Measurements from ENCODE around the gene POU2F1. TPM values are rescaled to one million over a fixed set of nuclear protein-coding genes. Genes with fewer than 3 reads are reported as not detected.

Gene POU2F1
- polyA plus RNA-seq, 1 donor from 2014 or later: 10.9 TPM

DNA sequence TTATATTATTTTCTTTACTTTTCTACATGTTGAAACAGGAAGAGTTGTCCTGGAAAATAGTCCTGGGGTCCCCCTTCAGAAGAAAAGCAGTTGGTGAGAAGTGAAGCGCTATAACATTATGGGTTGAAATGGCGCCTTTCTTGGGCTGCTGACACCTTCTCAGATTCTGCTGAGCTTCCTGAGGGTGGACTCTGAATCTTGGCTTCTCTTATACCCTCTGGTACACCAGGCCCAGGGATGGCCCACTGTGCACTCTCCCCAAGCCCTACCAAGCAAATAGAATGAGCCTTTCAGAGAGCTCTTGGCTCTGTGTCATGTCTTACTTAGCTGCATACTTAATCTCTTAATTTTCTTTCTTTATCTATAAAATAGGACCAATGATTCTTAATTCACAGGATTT is 255.4 kb downstream of the POU2F1 start:
- no peaks in the 10 kb centered on the region for H3K9me3 ChIP-seq (ENCODE audit: low read length)
- H3K9me2 ChIP-seq (ENCODE audit: insufficient read depth, low read length): no peaks in the 10 kb centered on the region
- no peak overlapping the region for H3K27ac ChIP-seq (ENCODE audit: low read length)
- no peak overlapping the region for H3K9ac ChIP-seq (ENCODE audit: low read length)
- no peak for TF ChIP-seq POLR2AphosphoS5 (IDR thresholded peaks at IDR 0.05)
- no peak for TF ChIP-seq MXI1 (conservative IDR thresholded peaks at IDR 0.05; ENCODE audit: poor library complexity, severe bottlenecking)
- no peak for TF ChIP-seq TAF1 (IDR thresholded peaks at IDR 0.05; ENCODE audit: low read depth)
- no peak for TF ChIP-seq SMC3 (conservative IDR thresholded peaks at IDR 0.05; ENCODE audit: poor library complexity)
- no peak for TF ChIP-seq RAD21 (conservative IDR thresholded peaks at IDR 0.05)
- TF ChIP-seq, protein P1, sequence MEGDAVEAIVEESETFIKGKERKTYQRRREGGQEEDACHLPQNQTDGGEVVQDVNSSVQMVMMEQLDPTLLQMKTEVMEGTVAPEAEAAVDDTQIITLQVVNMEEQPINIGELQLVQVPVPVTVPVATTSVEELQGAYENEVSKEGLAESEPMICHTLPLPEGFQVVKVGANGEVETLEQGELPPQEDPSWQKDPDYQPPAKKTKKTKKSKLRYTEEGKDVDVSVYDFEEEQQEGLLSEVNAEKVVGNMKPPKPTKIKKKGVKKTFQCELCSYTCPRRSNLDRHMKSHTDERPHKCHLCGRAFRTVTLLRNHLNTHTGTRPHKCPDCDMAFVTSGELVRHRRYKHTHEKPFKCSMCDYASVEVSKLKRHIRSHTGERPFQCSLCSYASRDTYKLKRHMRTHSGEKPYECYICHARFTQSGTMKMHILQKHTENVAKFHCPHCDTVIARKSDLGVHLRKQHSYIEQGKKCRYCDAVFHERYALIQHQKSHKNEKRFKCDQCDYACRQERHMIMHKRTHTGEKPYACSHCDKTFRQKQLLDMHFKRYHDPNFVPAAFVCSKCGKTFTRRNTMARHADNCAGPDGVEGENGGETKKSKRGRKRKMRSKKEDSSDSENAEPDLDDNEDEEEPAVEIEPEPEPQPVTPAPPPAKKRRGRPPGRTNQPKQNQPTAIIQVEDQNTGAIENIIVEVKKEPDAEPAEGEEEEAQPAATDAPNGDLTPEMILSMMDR (IDR thresholded peaks at IDR 0.05; ENCODE audit: poor library complexity, severe bottlenecking): no peak
- TF ChIP-seq EZH2 (IDR thresholded peaks at IDR 0.05; ENCODE audit: borderline replicate concordance, insufficient read depth, low read length, poor library complexity, severe bottlenecking): no peak
- TF ChIP-seq EP300 (conservative IDR thresholded peaks at IDR 0.05; ENCODE audit: poor library complexity, severe bottlenecking): no peak
- TF ChIP-seq, protein P2, sequence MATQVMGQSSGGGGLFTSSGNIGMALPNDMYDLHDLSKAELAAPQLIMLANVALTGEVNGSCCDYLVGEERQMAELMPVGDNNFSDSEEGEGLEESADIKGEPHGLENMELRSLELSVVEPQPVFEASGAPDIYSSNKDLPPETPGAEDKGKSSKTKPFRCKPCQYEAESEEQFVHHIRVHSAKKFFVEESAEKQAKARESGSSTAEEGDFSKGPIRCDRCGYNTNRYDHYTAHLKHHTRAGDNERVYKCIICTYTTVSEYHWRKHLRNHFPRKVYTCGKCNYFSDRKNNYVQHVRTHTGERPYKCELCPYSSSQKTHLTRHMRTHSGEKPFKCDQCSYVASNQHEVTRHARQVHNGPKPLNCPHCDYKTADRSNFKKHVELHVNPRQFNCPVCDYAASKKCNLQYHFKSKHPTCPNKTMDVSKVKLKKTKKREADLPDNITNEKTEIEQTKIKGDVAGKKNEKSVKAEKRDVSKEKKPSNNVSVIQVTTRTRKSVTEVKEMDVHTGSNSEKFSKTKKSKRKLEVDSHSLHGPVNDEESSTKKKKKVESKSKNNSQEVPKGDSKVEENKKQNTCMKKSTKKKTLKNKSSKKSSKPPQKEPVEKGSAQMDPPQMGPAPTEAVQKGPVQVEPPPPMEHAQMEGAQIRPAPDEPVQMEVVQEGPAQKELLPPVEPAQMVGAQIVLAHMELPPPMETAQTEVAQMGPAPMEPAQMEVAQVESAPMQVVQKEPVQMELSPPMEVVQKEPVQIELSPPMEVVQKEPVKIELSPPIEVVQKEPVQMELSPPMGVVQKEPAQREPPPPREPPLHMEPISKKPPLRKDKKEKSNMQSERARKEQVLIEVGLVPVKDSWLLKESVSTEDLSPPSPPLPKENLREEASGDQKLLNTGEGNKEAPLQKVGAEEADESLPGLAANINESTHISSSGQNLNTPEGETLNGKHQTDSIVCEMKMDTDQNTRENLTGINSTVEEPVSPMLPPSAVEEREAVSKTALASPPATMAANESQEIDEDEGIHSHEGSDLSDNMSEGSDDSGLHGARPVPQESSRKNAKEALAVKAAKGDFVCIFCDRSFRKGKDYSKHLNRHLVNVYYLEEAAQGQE (IDR thresholded peaks at IDR 0.05; ENCODE audit: borderline replicate concordance): no peak
- no peak overlapping the region for H3K4me3 ChIP-seq (ENCODE audit: low read length)
- H3F3A ChIP-seq (ENCODE audit: insufficient read depth, low read length, poor library complexity, severe bottlenecking): no peaks in the 10 kb centered on the region
- no peaks in the 10 kb centered on the region for H4K20me1 ChIP-seq (ENCODE audit: insufficient read depth)
- no peaks in the 10 kb centered on the region for H3K27me3 ChIP-seq (ENCODE audit: insufficient read depth, low read depth, low read length)
- H3K36me3 ChIP-seq (ENCODE audit: insufficient read depth, low read length): no peaks in the 10 kb centered on the region
- H3K4me2 ChIP-seq (ENCODE audit: low read length): no peak overlapping the region
- no peaks in the 10 kb centered on the region for H3K79me2 ChIP-seq (replicated peaks; ENCODE audit: insufficient read depth, low read length)
- H2AFZ ChIP-seq (ENCODE audit: low read depth, low read length): no peak overlapping the region

Other genes starting within 250 kb of the POU2F1 start
- 1.3 and 6.8 TPM in 2 replicates for gene ILDR2, start 245.3 kb upstream of the POU2F1 start, polyA plus RNA-seq
- not detected in 2 replicates for gene MAEL, start 231.6 kb upstream of the POU2F1 start, polyA plus RNA-seq
- 0.14 and 0.28 TPM in 2 replicates for gene GPA33, start 130.5 kb upstream of the POU2F1 start, polyA plus RNA-seq
- gene STYXL2, start 126.8 kb upstream of the POU2F1 start, polyA plus RNA-seq: not detected in 2 replicates